HEK293 (cell line): ENCODE measurements around the gene SPDYE3.
"Not testable (repeated sequence)": the region's sequence is repeated elsewhere in the genome, so short reads cannot be mapped to it uniquely, and the experiment has no call there.

Experiments
- CTCF ChIP-seq: fragments of 450-650 bp; formaldehyde crosslinking; IDR thresholded peaks from 2 replicates; pipeline ENCODE4 v1.5.1; 2016; ENCODE audit warnings: missing biosample characterization, missing genetic modification characterization
- KLF1 ChIP-seq: fragments of 450-650 bp; formaldehyde crosslinking; IDR thresholded peaks from 2 replicates; pipeline ENCODE4 v1.5.1; 2016; ENCODE audit warnings: missing biosample characterization, missing genetic modification characterization
- MEIS1 ChIP-seq: sonication (generic); formaldehyde crosslinking; IDR thresholded peaks from 2 replicates; pipeline ENCODE4 v1.8.1; 2022; ENCODE audit warnings: missing genetic modification reagents, mild to moderate bottlenecking, borderline replicate concordance
- REST ChIP-seq: fragments of 450-650 bp; formaldehyde crosslinking; IDR thresholded peaks from 2 replicates; pipeline ENCODE4 v1.5.1; 2016; ENCODE audit warnings: missing biosample characterization, missing genetic modification characterization
- YY1 ChIP-seq: fragments of 450-650 bp; formaldehyde crosslinking; IDR thresholded peaks from 2 replicates; pipeline ENCODE4 v1.5.1; 2018; ENCODE audit warnings: missing biosample characterization, missing genetic modification characterization
- ZBTB26 ChIP-seq: fragments of 450-650 bp; formaldehyde crosslinking; optimal IDR thresholded peaks from 2 replicates; pipeline ENCODE3; 2016; ENCODE audit warnings: missing biosample characterization, mild to moderate bottlenecking, missing genetic modification characterization
- ZFP3 ChIP-seq: fragments of 450-650 bp; formaldehyde crosslinking; IDR thresholded peaks from 2 replicates; pipeline ENCODE4 v1.5.1; 2016; ENCODE audit warnings: low read depth, missing biosample characterization, missing genetic modification characterization
- ZNF423 ChIP-seq: fragments of 450-650 bp; formaldehyde crosslinking; IDR thresholded peaks from 2 replicates; pipeline ENCODE4 v1.5.1; 2016; ENCODE audit warnings: missing biosample characterization, missing genetic modification characterization
- ZNF513 ChIP-seq: fragments of 450-650 bp; IDR thresholded peaks from 2 replicates; pipeline ENCODE4 v1.5.1; 2018; ENCODE audit warnings: missing biosample characterization, missing genetic modification characterization
- ZNF670 ChIP-seq: fragments of 450-650 bp; formaldehyde crosslinking; IDR thresholded peaks from 2 replicates; pipeline ENCODE4 v1.5.1; 2016; ENCODE audit warnings: missing biosample characterization, missing genetic modification characterization, low read depth
- ZNF785 ChIP-seq: fragments of 450-650 bp; formaldehyde crosslinking; IDR thresholded peaks from 2 replicates; pipeline ENCODE4 v1.5.1; 2016; ENCODE audit warnings: missing biosample characterization, missing genetic modification characterization
- ZNF791 ChIP-seq: fragments of 450-650 bp; formaldehyde crosslinking; IDR thresholded peaks from 2 replicates; pipeline ENCODE4 v1.5.1; 2016; ENCODE audit warnings: missing biosample characterization, missing genetic modification characterization
- TF ChIP-seq, protein P1 (sequence below): fragments of 450-650 bp; formaldehyde crosslinking; IDR thresholded peaks from 2 replicates; pipeline ENCODE4 v1.5.1; 2016; ENCODE audit warnings: missing biosample characterization, missing genetic modification characterization

GRCh38 chr7:100264223-100264622 lies 43.3 kb upstream of the SPDYE3 start:
- not testable (repeated sequence) for TF ChIP-seq CTCF (tag by site-specific recombination); ZNF670; ZFP3 (tag by site-specific recombination); KLF1 (tag by site-specific recombination); MEIS1 (CRISPR knock-in tag); REST (tag by site-specific recombination); ZNF791 (tag by site-specific recombination); YY1; ZNF423 (tag by site-specific recombination); ZNF785 (tag by site-specific recombination); ZBTB26 (tag by site-specific recombination)
- TF ChIP-seq, protein P1, sequence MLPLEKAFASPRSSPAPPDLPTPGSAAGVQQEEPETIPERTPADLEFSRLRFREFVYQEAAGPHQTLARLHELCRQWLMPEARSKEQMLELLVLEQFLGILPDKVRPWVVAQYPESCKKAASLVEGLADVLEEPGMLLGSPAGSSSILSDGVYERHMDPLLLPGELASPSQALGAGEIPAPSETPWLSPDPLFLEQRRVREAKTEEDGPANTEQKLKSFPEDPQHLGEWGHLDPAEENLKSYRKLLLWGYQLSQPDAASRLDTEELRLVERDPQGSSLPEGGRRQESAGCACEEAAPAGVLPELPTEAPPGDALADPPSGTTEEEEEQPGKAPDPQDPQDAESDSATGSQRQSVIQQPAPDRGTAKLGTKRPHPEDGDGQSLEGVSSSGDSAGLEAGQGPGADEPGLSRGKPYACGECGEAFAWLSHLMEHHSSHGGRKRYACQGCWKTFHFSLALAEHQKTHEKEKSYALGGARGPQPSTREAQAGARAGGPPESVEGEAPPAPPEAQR (tag by site-specific recombination) = not testable (repeated sequence)
- peak; percentile 92 for TF ChIP-seq ZNF513 (tag by site-specific recombination)
